Measurements from ENCODE around the gene PRR12. TPM values are rescaled to one million over a fixed set of nuclear protein-coding genes. Genes with fewer than 3 reads are reported as not detected.
A peak's percentile ranks its signal among the peaks of the same experiment; 100 is the strongest.

The PRR12 gene
- total and polyA plus RNA-seq, 9 of the 15 experiments (the other 6 are each of a cell fraction or from before 2014, with no cell fraction given) = 0.01 to 21.1 (median 0.98) TPM

GRCh38 chr19:49593233-49594113, 2.5 kb downstream of the PRR12 start (continued):
- TF ChIP-seq RNF219 (CRISPR knock-in tag; IDR thresholded peaks at IDR 0.05) = no peak
- TF ChIP-seq FIP1L1 (IDR thresholded peaks at IDR 0.05; ENCODE audit: low read depth, low read length, poor library complexity, severe bottlenecking) = no peak
- TF ChIP-seq E2F3 (CRISPR knock-in tag; IDR thresholded peaks at IDR 0.05) = no peak
- no peak for TF ChIP-seq XRCC4 (IDR thresholded peaks at IDR 0.05; ENCODE audit: extremely low read depth, insufficient read depth, insufficient read length)
- no peak for TF ChIP-seq CLOCK (CRISPR knock-in tag; IDR thresholded peaks at IDR 0.05; ENCODE audit: borderline replicate concordance)
- no peak for TF ChIP-seq E4F1 (CRISPR knock-in tag; IDR thresholded peaks at IDR 0.05; ENCODE audit: borderline replicate concordance)
- TF ChIP-seq EHMT2 (IDR thresholded peaks at IDR 0.05) = no peak
- TF ChIP-seq CEBPG (CRISPR knock-in tag; IDR thresholded peaks at IDR 0.05) = no peak
- no peak for TF ChIP-seq CEBPG (tag; conservative IDR thresholded peaks at IDR 0.05 in 1 of 2, IDR thresholded peaks at IDR 0.05 in 1 of 2)
- no peak for TF ChIP-seq PURB (CRISPR knock-in tag; IDR thresholded peaks at IDR 0.05; ENCODE audit: low read depth)
- TF ChIP-seq ZNF316 (IDR thresholded peaks at IDR 0.05) = no peak
- TF ChIP-seq ETS1 (conservative IDR thresholded peaks at IDR 0.05; ENCODE audit: control insufficient read depth, low read depth, low read length) = no peak
- TF ChIP-seq ZNF561 (CRISPR knock-in tag; conservative IDR thresholded peaks at IDR 0.05) = no peak
- TF ChIP-seq DPF2 (IDR thresholded peaks at IDR 0.05) = peak; percentile 59
- TF ChIP-seq SMARCC2 (IDR thresholded peaks at IDR 0.05; ENCODE audit: low read depth) = no peak
- no peak for TF ChIP-seq NFE2L1 (tag; IDR thresholded peaks at IDR 0.05; ENCODE audit: borderline replicate concordance, low read depth)
- TF ChIP-seq ZNF143 (CRISPR knock-in tag; IDR thresholded peaks at IDR 0.05) = no peak
- TF ChIP-seq PHTF2 (CRISPR knock-in tag; IDR thresholded peaks at IDR 0.05) = no peak
- peak; percentile 88 for TF ChIP-seq ASH1L (IDR thresholded peaks at IDR 0.05; ENCODE audit: borderline replicate concordance, low read depth, partially characterized antibody)
- no peak for TF ChIP-seq ZNF282 (CRISPR knock-in tag; IDR thresholded peaks at IDR 0.05)

All from K562 (cell line).